GM18861 (cell line): ENCODE measurements around the gene MAP2K4.
"Not testable (repeated sequence)": the region's sequence is repeated elsewhere in the genome, so short reads cannot be mapped to it uniquely, and the experiment has no call there.

ENCODE experiments used
- ATAC-seq: cut with Tn5 transposase; IDR thresholded peaks from one replicate; pipeline ENCODE4 v1.9.1; 2021; ENCODE audit not compliant: unreplicated experiment

The MAP2K4 gene

DNA sequence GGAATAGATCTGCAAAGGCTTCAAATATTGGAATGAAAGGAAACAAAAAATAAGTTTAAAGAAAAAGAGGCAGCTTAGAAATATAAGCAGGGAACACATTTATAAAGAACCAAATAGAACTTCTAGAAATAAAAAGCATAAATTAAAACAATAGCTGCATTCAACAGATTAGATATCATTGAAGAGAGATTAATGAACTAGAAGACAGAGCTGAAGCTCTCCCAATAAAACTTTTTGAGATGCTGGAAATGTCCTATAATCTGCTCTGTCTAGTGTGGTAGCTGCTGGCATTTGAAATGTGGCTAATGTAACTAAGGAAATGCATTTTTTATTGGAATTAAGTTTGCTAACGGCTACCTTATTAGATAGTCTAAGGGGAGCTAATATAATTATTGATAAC is 115.6 kb downstream of the MAP2K4 start:
- no peak for ATAC-seq

DNA sequence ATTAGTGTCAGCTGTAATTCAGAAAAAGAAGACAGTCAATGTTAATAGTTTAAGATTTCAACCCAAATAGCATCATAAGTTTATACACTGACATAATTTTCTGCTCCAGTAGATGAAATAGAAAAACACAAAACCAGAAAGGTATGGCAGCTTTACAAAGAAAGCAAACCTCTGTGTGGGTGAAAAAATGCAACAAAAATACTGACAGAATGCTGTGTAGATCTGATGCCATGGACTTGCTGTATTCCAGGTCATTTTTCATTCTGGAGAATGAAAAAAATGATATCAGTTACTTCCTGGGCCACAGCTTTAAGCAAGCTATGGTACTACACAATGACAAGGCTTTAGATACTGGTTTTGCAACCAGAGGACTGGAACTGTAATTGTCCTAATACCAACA is 116.0 kb downstream of the MAP2K4 start:
- no peak for ATAC-seq

DNA sequence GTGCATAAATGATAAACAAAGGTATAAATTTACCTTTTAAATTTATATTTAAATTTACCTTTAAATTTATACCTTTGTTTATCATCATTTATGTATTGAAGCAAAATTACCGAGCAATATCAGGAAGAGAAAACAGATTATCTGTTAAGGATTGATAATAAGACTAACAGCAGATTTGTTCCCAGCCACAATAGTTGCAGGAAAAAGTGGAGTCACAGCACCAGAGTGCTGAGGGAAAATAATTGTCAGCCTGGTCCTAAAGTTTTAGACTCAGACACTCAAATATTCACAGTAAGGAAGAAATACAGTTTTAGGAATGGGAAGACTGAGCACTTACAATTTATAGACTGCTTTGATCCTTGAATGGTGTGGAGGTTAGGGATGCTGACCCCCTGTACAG is 117.2 kb downstream of the MAP2K4 start:
- no peak for ATAC-seq

DNA sequence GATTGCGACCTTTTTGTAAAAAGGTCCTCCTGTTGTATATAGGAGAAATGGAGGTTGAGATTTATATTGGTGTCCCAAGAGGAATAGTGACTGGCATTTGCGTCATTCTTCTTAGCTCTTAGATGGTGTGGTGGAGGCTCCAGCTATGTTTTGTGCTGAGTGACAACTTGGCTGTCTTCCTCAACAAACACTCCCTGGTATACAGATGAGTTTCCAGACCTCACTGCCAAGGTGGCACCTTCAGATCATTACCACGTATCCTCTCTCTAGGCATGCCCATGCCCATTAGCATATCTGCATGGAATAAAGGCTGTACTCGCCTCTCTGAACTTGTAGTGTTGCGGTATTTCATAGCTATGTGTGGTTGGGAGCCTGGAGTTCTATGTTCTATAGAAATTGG is 120.0 kb downstream of the MAP2K4 start:
- no peak for ATAC-seq

DNA sequence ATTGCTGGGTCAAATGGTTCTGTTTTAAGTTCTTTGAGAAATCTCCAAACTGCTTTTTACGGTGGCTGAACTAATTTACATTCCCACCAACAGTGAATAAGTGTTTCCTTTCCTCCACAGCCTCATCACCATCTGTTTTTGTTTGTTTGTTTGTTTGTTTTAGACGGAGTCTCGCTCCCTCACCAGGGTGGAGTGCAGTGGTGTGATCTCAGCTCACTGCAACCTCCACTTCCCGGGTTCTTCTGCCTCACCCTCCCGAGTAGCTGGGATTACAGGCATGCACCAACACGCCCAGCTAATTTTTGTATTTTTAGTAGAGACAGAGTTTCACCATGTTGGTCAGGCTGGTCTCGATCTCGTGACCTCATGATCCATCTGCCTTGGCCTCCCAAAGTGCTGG is 141.5 kb downstream of the MAP2K4 start:
- not testable (repeated sequence) for ATAC-seq

DNA sequence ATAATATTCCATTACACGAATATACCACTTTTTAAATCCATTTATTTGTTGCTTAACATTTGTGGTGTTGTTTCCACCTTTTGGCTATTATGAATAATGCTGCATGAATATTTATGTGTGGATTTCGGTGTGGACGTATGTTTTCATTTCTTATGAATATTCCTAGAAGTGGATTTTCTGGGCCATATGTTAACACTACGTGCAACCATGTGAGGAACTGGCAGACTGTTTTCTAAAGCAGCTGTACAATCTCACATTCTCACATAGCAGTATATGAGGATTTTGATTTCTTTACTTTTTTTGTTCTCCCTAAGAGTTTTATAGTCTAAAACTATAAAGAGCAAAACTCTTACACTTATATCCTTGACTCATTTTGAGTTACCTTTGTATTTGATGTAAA is 143.4 kb downstream of the MAP2K4 start:
- ATAC-seq: no peak

DNA sequence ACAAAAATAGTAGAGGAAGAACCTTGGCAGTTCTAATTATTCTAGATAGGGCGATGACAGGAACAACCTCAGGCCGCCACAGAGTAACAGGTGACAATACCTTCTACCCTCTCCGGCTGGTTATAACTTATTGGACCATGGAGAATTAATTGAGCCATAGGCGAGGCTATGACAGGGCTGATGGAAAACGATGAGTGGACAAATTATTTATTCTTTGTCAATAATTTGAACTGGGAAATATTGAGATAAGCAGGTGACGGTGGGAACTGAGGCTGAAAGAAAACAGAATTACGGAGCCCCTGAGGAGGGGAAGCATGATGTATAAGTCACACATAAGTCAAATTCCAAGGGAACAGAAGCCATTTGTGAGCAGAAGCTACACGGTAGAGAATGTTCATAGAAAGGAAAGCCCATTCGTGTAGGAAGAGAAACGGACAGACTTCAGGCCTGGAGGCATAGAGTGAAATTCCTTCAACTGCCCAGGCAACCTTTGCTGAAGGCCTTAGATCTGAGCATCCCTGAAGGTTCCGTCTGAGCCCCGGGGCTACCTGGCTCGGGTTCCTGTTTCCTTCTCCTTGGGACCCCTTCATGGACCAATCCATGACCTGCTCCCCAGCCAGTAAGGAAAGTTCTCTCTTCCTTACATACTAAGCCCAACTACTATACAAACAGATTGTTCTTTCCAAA is 158.1 kb downstream of the MAP2K4 start:
- no peak for ATAC-seq

DNA sequence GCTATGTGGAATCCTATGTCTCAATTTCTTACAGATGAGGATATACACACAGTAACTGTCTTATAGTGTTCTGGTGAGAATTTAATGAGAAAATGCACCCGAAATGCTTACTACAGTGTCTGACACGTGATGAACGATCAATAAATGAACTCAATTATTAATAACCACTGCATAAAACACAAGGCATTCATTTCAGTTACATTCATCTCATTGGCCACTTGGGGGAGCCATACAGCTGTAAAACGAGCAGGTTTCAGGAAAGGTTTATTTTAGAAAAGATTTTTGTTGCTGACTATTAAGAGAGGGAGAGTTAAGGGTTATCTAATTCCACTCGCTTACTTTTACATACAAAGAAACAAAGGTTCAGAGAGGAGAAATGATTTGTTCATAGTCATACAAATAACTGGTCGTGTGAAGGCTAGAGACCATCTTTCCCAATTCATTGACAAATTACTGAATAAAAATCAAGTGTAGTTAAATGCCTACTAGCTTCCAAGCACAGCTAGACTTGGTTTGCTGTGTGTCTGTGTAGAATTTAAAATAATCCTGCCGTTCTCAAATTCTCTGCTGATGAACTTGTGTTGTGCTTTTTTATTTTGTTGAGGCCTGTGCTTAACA is 160.1 kb downstream of the MAP2K4 start:
- no peak for ATAC-seq

DNA sequence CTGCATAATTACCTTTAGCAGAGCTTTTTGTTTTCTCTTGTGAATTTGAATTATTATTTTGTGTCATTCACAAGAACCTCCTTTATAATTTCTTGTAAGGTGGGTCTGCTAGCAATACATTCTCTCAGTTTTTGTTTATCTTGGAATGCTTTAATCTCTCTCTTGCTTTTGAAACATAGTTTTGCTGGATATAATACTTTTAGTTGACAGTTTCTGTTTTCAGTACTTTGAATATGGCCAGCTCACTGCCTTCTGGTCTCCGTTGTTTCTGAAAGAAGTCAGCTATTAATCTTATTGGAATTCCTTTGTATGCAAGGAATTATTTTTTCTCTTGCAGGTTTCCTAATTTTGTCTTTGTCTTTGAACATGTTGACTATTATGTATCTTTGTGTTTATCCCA is 167.0 kb downstream of the MAP2K4 start:
- ATAC-seq: no peak

DNA sequence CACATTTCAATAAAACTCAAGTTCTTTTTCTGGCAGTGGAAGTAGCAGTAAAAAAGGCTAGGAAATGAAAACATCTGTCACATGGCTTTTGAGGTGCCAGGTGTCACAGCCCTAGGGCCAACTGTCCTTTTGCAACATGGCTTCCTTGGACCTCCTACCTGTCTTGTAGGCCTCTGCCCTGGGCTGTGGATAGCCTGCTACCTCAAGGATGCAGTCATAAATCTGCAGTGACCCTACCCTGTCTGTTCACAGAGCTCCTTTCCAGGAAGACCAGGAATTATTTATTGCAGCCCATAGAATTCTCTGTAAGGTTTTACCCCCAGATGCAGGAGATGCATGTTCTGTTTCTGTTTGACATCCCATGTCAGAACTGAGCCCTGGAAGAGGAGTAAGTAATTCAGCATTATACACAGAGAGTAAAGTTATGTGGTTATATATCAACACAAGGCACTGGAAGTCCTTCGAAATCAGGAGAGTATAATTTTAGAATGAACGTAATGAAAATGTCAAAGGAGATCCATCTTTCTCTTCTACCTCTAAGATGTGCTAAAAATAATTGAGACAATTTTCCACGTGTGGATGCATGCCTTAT is 172.6 kb downstream of the MAP2K4 start:
- no peak for ATAC-seq
